HepG2 (cell line): ENCODE results near the gene PDLIM7. TPM values are rescaled to one million over a fixed set of nuclear protein-coding genes. Genes with fewer than 3 reads are reported as not detected.

Source experiments
- ARNT ChIP-seq: fragments of 450-650 bp; IDR thresholded peaks from 2 replicates; pipeline ENCODE4 v1.6.1; 2017
- ASH2L ChIP-seq: fragments of 300-600, 200-600 bp; sonication (generic); IDR thresholded peaks from 2 replicates; pipeline ENCODE4 v1.7.0; 2017; ENCODE audit warnings: low read depth, mild to moderate bottlenecking, moderate library complexity, mixed read lengths, low read length; ENCODE audit not compliant: insufficient read length
- CAMTA2 ChIP-seq: sonication (generic); formaldehyde crosslinking; IDR thresholded peaks from 2 replicates; pipeline ENCODE4 v1.4.0; 2020; ENCODE audit warnings: mild to moderate bottlenecking, missing genetic modification reagents, borderline replicate concordance
- CEBPB ChIP-seq: IDR thresholded peaks from 2 replicates; pipeline ENCODE4 v1.6.1; 2011; ENCODE audit warnings: low read depth, low read length, improper control_type of control experiment, borderline replicate concordance
- FOXA1 ChIP-seq, 2 experiments: fragments of 450-650 bp in 1 of 2; sonication (generic) in 1 of 2; formaldehyde crosslinking in 1 of 2; IDR thresholded peaks; 2 replicates each; pipeline versions ENCODE4 v1.4.0 to v1.6.1; 2016 to 2020; ENCODE audit warnings: missing genetic modification reagents in 1 of 2
- GATA4 ChIP-seq: sonication (generic); IDR thresholded peaks from 2 replicates; pipeline ENCODE4 v1.6.1; 2016; ENCODE audit warnings: antibody characterized with exemption, low read depth, borderline replicate concordance
- HBP1 ChIP-seq: IDR thresholded peaks from 2 replicates; pipeline ENCODE4 v1.6.1; 2016; ENCODE audit warnings: low read depth, control low read depth
- KDM3A ChIP-seq: IDR thresholded peaks from 2 replicates; pipeline ENCODE4 v1.6.1; 2018; ENCODE audit warnings: low read depth, missing compliant biosample characterization
- MTF1 ChIP-seq: sonication (generic); formaldehyde crosslinking; IDR thresholded peaks from 2 replicates; pipeline ENCODE4 v1.5.0; 2020; ENCODE audit warnings: missing genetic modification reagents
- NBN ChIP-seq: fragments of 450-650 bp; conservative IDR thresholded peaks from 2 replicates; pipeline ENCODE4 v1.6.1; 2017
- NR0B2 ChIP-seq: sonication (generic); formaldehyde crosslinking; IDR thresholded peaks from 2 replicates; pipeline ENCODE4 v1.4.0; 2020; ENCODE audit warnings: mild to moderate bottlenecking, missing genetic modification reagents
- ONECUT2 ChIP-seq: sonication (generic); formaldehyde crosslinking; IDR thresholded peaks from 2 replicates; pipeline ENCODE4 v1.4.0; 2020; ENCODE audit warnings: missing genetic modification reagents
- REXO4 ChIP-seq: sonication (generic); formaldehyde crosslinking; IDR thresholded peaks from 2 replicates; pipeline ENCODE4 v1.8.0; 2022; ENCODE audit warnings: missing genetic modification reagents, mild to moderate bottlenecking, borderline replicate concordance
- SALL1 ChIP-seq: sonication (generic); formaldehyde crosslinking; IDR thresholded peaks from 2 replicates; pipeline ENCODE4 v1.8.0; 2022; ENCODE audit warnings: mild to moderate bottlenecking, missing genetic modification reagents
- SP5 ChIP-seq: IDR thresholded peaks from 2 replicates; pipeline ENCODE4 v1.6.1; 2016; ENCODE audit warnings: low read depth, borderline replicate concordance
- TBX3 ChIP-seq: fragments of 450-650 bp; IDR thresholded peaks from 2 replicates; pipeline ENCODE4 v1.6.1; 2017; ENCODE audit warnings: antibody characterized with exemption, mild to moderate bottlenecking, inconsistent platforms, borderline replicate concordance
- ZMAT3 ChIP-seq: sonication (generic); formaldehyde crosslinking; conservative IDR thresholded peaks from 2 replicates; pipeline ENCODE4 v1.7.0; 2021; ENCODE audit warnings: missing genetic modification reagents
- ZNF512B ChIP-seq: sonication (generic); formaldehyde crosslinking; IDR thresholded peaks from 2 replicates; pipeline ENCODE4 v1.5.1; 2020; ENCODE audit warnings: missing genetic modification reagents, mild to moderate bottlenecking, borderline replicate concordance
- ZNF567 ChIP-seq: sonication (generic); formaldehyde crosslinking; IDR thresholded peaks from 2 replicates; pipeline ENCODE4 v1.8.1; 2023; ENCODE audit warnings: mild to moderate bottlenecking, missing genetic modification reagents, borderline replicate concordance
- ZSCAN5A ChIP-seq: sonication (generic); formaldehyde crosslinking; IDR thresholded peaks from 2 replicates; pipeline ENCODE4 v1.8.0; 2022; ENCODE audit warnings: mild to moderate bottlenecking, missing genetic modification reagents, borderline replicate concordance
- ZSCAN9 ChIP-seq: IDR thresholded peaks from 2 replicates; pipeline ENCODE4 v1.6.1; 2016; ENCODE audit warnings: borderline replicate concordance
- polyA plus RNA-seq, 8 experiments: library from polyadenylated mRNA; depleted of rRNA in 3 of 8; stranded (reverse) in 7 of 8; unstranded in 1 of 8; fragments of >200 nt; fragmentation: Illumina TruSeq in 4 of 8; extraction: Trizol in 4 of 8; gene quantifications; 2 replicates each; pipeline versions ENCODE4 v1.2.1 to v1.2.3, GENCODE V29; 2011 to 2016; ENCODE audit warnings: low read depth in 4 of 8, missing spikeins in 1 of 8, mixed read lengths in 1 of 8; ENCODE audit not compliant: insufficient read depth in 1 of 8
- total RNA-seq, 5 experiments: library from RNA; depleted of rRNA; stranded (reverse); fragments of >200 nt; fragmentation: Illumina TruSeq; extraction: Trizol; gene quantifications; 2 replicates each; pipeline ENCODE4 v1.2.3, GENCODE V29; 2016; ENCODE audit warnings: low read depth in 1 of 5

The PDLIM7 gene
- total and polyA plus RNA-seq, 2 of the 13 experiments (the other 11 are each of a cell fraction or from before 2014, with no cell fraction given), result 21.1 to 31.3 TPM

GRCh38 chr5:177497292-177498012 is at the start of gene PDLIM7 (continued):
- TF ChIP-seq ZSCAN5A (CRISPR knock-in tag), result no peak
- 0 out of 2 replicates have a peak, but pooled peaks have one; percentile 13 for TF ChIP-seq ZSCAN9
- no peak for TF ChIP-seq ARNT
- no peak for TF ChIP-seq NBN
- TF ChIP-seq HBP1, result no peak
- no peak for TF ChIP-seq ONECUT2 (CRISPR knock-in tag)
- TF ChIP-seq ASH2L, result no peak
- 0 out of 2 replicates have a peak, but pooled peaks have one; percentile 70 for TF ChIP-seq CAMTA2 (CRISPR knock-in tag)
- TF ChIP-seq CEBPB, result no peak
- TF ChIP-seq ZNF512B (CRISPR knock-in tag), result no peak
- TF ChIP-seq FOXA1 (IDR thresholded peaks at IDR 0.05), result no peak
- TF ChIP-seq FOXA1 (CRISPR knock-in tag; IDR thresholded peaks at IDR 0.05), result no peak
- TF ChIP-seq TBX3, result no peak
- TF ChIP-seq KDM3A, result no peak; the same call in 1 of the 2 replicates
- no peak for TF ChIP-seq ZMAT3
- TF ChIP-seq NR0B2, result peak; percentile 58; the same call in 1 of the 2 replicates
- no peak for TF ChIP-seq MTF1 (CRISPR knock-in tag)
- TF ChIP-seq SALL1 (CRISPR knock-in tag), result peak; percentile 51; the same call in 1 of the 2 replicates
- TF ChIP-seq GATA4, result peak; percentile 65; the same call in 1 of the 2 replicates
- TF ChIP-seq ZNF567 (CRISPR knock-in tag), result no peak
- no peak for TF ChIP-seq REXO4
- TF ChIP-seq SP5 (CRISPR knock-in tag), result peak; percentile 71
